ENCODE results near the gene DFFA.
"Not testable (repeated sequence)": the region's sequence is repeated elsewhere in the genome, so short reads cannot be mapped to it uniquely, and the experiment has no call there.

DFFA gene

GRCh38 chr1:10425826-10426534, 46.3 kb downstream of the DFFA start:
- DNase-seq: not testable (repeated sequence)

GRCh38 chr1:10424651-10425050, 47.7 kb downstream of the DFFA start:
- DNase-seq: no peak

- no peak for DNase-seq
Observed at GRCh38 chr1:10424034-10424433, 48.3 kb downstream of the DFFA start.

- DNase-seq: no peak
Observed at GRCh38 chr1:10421637-10422036, 50.7 kb downstream of the DFFA start.

- DNase-seq: no peak
Observed at GRCh38 chr1:10419351-10419750, 53.0 kb downstream of the DFFA start.

- DNase-seq: not testable (repeated sequence)
Observed at GRCh38 chr1:10418741-10419140, 53.6 kb downstream of the DFFA start.

GRCh38 chr1:10415967-10416366, 56.4 kb downstream of the DFFA start:
- not testable (repeated sequence) for DNase-seq

GRCh38 chr1:10415211-10415930, 57.0 kb downstream of the DFFA start:
- no peak for DNase-seq

GRCh38 chr1:10407201-10407600, 65.1 kb downstream of the DFFA start:
- DNase-seq: no peak
